Measurements from ENCODE around the gene LRRC8A.
"Not testable (repeated sequence)": the region's sequence is repeated elsewhere in the genome, so short reads cannot be mapped to it uniquely, and the experiment has no call there.

Gene LRRC8A

DNA sequence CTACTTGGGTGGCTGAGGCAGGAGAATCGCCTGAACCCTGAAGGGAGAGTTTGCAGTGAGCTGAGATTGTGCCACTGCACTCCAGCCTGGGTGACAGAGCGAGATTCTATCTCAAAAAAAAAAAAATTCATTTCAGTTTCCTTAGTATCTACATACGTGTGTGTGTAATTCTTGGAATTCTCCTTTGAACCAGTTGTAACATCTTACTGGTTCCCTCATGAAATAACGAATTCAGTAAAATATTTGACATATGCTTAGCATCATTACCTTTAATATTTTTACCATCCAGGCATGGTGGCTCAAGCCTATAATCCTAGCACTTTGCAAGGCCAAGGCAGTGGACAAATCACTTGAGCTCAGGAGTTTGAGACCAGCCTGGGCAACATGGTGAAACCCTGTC is 47.6 kb downstream of the LRRC8A start:
- H3K9me3 ChIP-seq, result no peaks in the 10 kb centered on the region
- H3K9ac ChIP-seq, result no peak overlapping the region
- no peaks in the 10 kb centered on the region for H3K27me3 ChIP-seq
- 0 out of 2 replicates have a peak, but pooled peaks cover 5% of the 10 kb centered on the region for H3K4me1 ChIP-seq
- no peaks in the 10 kb centered on the region for H4K20me1 ChIP-seq
- H3K4me3 ChIP-seq, result no peak overlapping the region
- no peak overlapping the region for H3K4me2 ChIP-seq
- TF ChIP-seq Cebpa-rat (IDR thresholded peaks at IDR 0.05), result no peak
- H3K27ac ChIP-seq, result no peak overlapping the region
- H3K36me3 ChIP-seq, result peaks cover 34% of the 10 kb centered on the region

DNA sequence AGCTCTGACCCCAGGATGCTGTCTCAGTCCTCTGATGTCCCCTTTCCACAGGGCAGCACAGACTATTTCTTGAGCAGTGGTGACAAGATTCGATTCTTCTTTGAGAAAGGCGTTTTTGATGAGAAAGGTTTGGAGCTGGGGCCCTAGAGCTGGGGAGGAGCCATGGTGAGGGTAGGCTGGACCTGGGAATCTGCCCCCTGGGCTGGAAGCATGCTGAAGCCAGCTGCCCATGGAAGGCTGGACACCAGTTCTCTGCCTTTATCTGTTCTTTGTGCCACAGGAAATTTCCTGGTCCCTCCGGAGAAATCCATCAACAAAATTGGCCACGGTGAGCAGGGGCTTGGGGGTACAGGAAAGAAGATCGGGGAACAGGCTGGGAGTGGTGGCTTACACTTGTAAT is 51.8 kb downstream of the LRRC8A start:
- H3K27ac ChIP-seq, result no peak overlapping the region
- no peaks in the 10 kb centered on the region for H4K20me1 ChIP-seq
- H3K4me2 ChIP-seq, result no peak overlapping the region

DNA sequence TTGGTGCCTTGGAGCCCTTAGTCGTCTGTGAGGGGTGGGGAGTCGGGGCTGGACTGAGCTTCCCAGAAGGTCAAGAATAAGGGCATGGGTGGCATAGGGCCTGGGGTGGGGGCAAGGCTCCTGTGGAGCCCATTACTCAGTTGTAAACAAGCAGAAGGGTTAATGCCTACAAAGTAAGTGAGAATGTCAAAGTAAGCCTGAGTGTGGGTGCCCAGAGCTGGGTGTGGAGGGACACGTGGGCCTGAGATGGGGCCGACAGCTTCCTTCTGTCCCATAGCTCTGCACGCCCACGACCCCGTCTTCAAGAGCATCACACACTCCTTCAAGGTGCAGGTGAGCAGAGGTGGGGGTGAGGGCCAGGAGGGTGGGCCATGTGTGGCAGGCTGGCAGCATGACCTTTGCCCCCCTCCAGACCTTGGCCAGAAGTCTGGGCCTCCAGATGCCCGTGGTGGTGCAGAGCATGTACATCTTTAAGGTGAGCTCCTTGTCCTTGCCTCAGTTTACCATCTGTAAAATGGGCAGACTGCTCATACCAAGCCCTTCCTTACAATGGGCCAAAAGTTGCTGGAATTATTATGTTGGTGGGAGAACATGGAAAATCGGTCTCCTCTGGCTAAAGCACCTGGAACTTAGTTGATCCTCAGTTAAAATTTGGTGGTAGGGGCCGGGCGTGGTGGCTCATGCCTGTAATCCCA is 54.4 kb downstream of the LRRC8A start:
- H3K4me3 ChIP-seq, result no peak overlapping the region
- H3K4me1 ChIP-seq, result no peaks in the 10 kb centered on the region
- no peaks in the 10 kb centered on the region for H3K27me3 ChIP-seq
- peaks cover 41% of the 10 kb centered on the region for H3K36me3 ChIP-seq
- H3K9me3 ChIP-seq, result no peaks in the 10 kb centered on the region
- no peaks in the 10 kb centered on the region for H4K20me1 ChIP-seq
- TF ChIP-seq Cebpa-rat (IDR thresholded peaks at IDR 0.05), result no peak
- no peak overlapping the region for H3K9ac ChIP-seq
- no peak overlapping the region for H3K27ac ChIP-seq
- H3K4me2 ChIP-seq, result no peak overlapping the region

More for the DNA sequence above, 51.8 kb downstream of the LRRC8A start:
- H3K4me3 ChIP-seq, result no peak overlapping the region
- TF ChIP-seq Cebpa-rat (IDR thresholded peaks at IDR 0.05), result no peak
- H3K4me1 ChIP-seq, result no peaks in the 10 kb centered on the region
- H3K9ac ChIP-seq, result no peak overlapping the region
- peaks cover 46% of the 10 kb centered on the region for H3K36me3 ChIP-seq
- no peaks in the 10 kb centered on the region for H3K27me3 ChIP-seq
- H3K9me3 ChIP-seq, result no peaks in the 10 kb centered on the region

DNA sequence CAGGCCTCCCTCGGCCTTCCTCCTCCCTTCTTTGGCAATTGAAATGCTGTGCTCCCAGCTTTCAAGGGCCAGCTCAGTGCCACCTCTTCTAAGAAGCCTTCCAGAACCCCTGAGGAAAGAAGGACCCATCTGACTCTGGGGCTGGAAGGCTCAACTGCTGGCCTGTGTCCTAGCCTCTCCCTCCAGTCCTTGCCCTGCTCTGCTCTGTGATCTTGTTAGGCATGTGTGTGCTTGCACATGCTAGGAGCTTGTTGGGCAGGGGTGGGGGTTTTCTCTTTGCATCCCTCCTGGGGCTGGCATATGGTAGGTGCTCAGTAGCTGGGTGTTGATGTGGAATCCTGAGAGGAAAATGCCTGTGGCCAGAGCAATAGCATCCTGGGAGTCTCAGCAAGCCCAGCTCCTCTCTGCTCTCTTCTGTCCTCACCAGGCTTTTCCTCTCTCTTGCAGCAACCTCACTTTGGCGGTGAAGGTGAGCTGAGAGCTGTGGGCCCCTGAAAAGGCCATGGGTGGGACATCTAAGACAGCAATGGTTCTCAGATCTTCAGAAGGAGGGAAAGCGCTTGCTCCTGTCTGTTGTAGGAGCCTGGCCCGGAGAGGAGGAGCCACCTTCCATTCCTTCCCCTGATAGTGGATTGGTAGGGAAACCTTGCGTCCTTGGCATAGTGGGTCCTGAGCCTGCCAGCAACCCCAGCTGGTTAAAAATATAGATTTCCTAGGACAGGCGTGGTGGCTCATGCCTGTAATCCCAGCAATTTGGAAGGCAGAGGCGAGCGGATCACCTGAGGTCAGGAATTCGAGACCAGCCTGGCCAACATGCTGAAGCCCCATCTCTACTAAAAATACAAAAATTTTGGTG is 55.6 kb downstream of the LRRC8A start:
- Histone ChIP-seq H3K36me3 (peaks cover 53% of the 10 kb centered on the region), H3K4me1 (no peaks in the 10 kb centered on the region), H3K9ac (no peak overlapping the region), H3K27ac (no peak overlapping the region), H4K20me1 (no peaks in the 10 kb centered on the region), H3K27me3 (no peaks in the 10 kb centered on the region), H3K4me3 (no peak overlapping the region), H3K4me2 (no peak overlapping the region), H3K9me3 (no peaks in the 10 kb centered on the region)
- TF ChIP-seq Cebpa-rat (IDR thresholded peaks at IDR 0.05), result no peak

DNA sequence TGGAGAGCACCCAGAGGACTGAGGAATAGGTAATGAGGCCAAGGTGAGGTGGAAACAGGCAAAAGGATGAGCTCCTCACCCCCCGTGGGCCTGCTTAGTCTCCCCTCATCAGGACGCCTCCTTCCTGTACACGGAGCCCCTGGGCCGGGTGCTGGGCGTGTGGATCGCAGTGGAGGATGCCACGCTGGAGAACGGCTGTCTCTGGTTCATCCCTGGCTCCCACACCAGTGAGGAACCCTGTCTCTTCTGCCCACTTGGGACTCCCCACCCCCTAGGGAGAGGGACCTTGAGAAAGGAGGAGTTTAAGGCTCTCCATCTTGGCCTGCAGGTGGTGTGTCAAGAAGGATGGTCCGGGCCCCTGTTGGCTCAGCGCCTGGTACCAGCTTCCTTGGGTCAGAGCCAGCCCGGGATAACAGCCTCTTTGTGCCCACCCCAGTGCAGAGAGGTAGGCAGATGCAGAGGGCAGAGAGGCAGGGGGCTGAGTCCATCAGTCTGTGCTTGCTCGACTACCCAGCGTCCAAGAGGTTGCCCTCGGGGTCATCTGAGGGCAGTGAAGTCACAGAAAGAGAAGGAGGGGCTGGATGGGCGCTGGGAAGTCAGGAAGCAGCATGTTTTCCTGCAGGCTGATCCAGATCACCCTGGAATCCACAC is 58.5 kb downstream of the LRRC8A start:
- Histone ChIP-seq H3K36me3 (peaks cover 51% of the 10 kb centered on the region), H3K9ac (no peak overlapping the region), H3K4me2 (no peak overlapping the region)

DNA sequence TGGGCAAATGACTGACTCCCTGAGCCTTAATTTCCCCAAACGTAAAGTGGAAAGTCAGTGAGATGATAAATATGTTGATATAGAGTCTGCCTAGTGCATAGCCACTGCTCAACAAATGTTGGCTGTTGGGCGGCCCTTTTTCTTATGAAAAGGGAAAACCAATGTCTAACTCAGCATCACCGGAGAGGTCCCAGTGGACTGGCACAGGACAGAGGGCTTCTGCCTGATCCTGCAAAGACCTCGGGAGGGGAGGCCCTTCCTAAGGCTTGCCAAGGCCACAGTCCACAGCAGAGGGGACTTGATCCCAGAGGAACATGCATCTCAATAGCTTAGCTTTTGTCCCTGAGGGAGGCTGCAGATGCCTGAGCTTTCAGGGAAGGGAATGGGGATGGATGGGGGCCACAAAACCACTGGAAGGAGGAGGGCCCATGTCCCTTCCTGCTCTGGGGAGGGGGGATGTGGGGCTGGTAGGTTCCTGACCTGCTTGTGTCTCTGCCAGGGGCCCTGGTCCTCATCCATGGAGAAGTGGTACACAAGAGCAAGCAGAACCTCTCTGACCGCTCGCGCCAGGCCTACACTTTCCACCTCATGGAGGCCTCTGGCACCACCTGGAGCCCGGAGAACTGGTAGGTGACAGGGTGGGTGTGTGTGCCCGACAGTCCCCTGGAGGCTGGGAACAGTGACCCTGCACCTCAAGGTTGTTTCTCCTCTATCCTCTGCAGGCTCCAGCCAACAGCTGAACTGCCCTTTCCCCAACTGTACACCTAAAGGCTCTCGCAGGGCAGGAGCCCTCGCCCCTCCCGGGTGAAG is 59.2 kb downstream of the LRRC8A start:
- Histone ChIP-seq H3K9ac (0 out of 2 replicates have a peak overlapping the region, but pooled peaks have one; percentile 29), H3K4me1 (0 out of 2 replicates have a peak, but pooled peaks cover 1% of the 10 kb centered on the region), H3K27me3 (no peaks in the 10 kb centered on the region), H3K4me2 (no peak overlapping the region), H3K4me3 (no peak overlapping the region), H4K20me1 (no peaks in the 10 kb centered on the region), H3K36me3 (peaks cover 53% of the 10 kb centered on the region), H3K27ac (no peak overlapping the region), H3K9me3 (no peaks in the 10 kb centered on the region)
- TF ChIP-seq Cebpa-rat (IDR thresholded peaks at IDR 0.05), result no peak

More for the DNA sequence above, 58.5 kb downstream of the LRRC8A start:
- H3K4me3 ChIP-seq, result no peak overlapping the region
- H4K20me1 ChIP-seq, result no peaks in the 10 kb centered on the region
- H3K9me3 ChIP-seq, result no peaks in the 10 kb centered on the region
- H3K27me3 ChIP-seq, result no peaks in the 10 kb centered on the region
- no peaks in the 10 kb centered on the region for H3K4me1 ChIP-seq
- no peak overlapping the region for H3K27ac ChIP-seq
- no peak for TF ChIP-seq Cebpa-rat (IDR thresholded peaks at IDR 0.05)

DNA sequence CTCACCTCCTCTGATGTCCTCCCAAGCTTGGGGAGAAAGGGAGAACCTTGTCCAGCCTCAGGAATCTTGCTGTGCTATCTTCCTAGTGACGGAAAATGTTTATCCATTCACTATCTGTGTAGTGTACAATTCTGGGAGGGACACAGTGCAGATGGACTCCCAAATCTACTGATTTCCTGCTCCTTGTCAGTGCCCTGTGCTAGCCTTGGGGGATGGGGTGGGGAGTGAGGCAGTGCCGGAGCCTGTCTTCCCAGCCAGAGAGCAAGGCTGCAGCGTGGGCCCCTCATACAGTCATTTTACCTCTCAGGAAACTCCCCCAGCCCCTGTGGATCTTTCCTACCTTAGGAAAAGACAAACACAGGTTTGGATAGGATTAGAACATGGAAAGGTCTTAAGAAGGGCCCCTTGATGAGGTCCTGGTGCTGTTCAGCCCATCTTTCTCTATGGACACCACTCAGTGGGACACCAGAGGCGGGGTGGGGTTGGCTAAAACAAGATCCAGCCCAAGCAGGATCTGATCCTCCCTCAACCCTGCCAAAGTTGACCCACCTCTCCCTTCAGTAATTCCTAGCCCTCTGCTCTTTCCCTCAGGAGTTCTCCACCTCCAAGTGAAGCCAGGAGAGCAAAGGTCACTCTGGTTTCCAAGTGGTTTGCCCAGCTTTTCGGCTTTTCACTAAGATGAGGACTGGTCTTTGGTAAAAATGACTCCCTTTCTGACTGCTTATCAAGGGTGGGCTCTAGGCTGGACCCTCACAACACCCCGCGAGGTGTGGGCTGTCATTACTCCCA is 62.1 kb downstream of the LRRC8A start:
- Histone ChIP-seq H3K27ac (no peak overlapping the region), H3K4me2 (no peak overlapping the region), H4K20me1 (no peaks in the 10 kb centered on the region), H3K4me1 (peaks cover 18% of the 10 kb centered on the region), H3K4me3 (no peak overlapping the region), H3K36me3 (peaks cover 42% of the 10 kb centered on the region), H3K9ac (no peak overlapping the region), H3K27me3 (no peaks in the 10 kb centered on the region), H3K9me3 (no peaks in the 10 kb centered on the region)
- no peak for TF ChIP-seq Cebpa-rat (IDR thresholded peaks at IDR 0.05)

DNA sequence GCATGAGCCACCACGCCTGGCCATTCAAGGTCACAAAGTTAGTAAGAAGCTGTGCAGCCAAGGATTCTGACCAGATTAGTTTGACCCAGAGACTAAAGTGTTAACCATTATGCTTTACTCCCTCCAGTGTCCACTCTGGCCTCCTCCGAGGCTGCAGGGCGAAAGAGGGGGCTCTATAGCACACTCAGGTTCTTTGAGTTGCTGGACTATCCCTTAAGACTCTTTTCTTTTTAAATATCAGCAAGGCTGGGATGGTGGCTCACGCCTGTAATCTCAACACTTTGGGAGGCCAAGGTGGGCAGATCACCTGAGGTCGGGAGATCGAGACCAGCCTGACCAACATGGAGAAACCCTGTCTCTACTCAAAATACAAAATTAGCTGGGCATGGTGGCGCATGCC is 63.0 kb downstream of the LRRC8A start:
- H3K9me3 ChIP-seq, H3K27me3 ChIP-seq, H3K9ac ChIP-seq, H3K4me2 ChIP-seq, H3K27ac ChIP-seq, H3K4me3 ChIP-seq, H4K20me1 ChIP-seq: not testable (repeated sequence)
- peaks cover 28% of the 10 kb centered on the region for H3K4me1 ChIP-seq
- H3K36me3 ChIP-seq, result peaks cover 52% of the 10 kb centered on the region
